Activated T-cell treated with anti-CD3 and anti-CD28 coated beads, Interleukin-2, amount 50 U/mL, for 72 hours (primary cell): ENCODE data around the gene GET3. TPM values are rescaled to one million over a fixed set of nuclear protein-coding genes. Genes with fewer than 3 reads are reported as not detected.

Experiments
- ATAC-seq, 2 donors: fragments of 150-1000 bp; cut with Tn5 transposase; replicated peaks in 1 of 2; 2 replicates each; pipeline ENCODE4 v1.10.0; 2021; ENCODE audit warnings: moderate library complexity in 2 of 2, mild to moderate bottlenecking in 1 of 2
- DNase-seq, 2 donors: peaks; one replicate each; pipeline ENCODE4 v3.0.0; 2021 to 2022; ENCODE audit warnings: mixed read lengths in 1 of 2
- H3K27ac Mint-ChIP-seq: one replicate; pipeline ENCODE4 v1.8.0; 2022; ENCODE audit warnings: mild to moderate bottlenecking, moderate library complexity, mixed read lengths
- H3K27me3 Mint-ChIP-seq: one replicate; pipeline ENCODE4 v1.8.0; 2022; ENCODE audit warnings: low read depth, mixed read lengths
- H3K36me3 Mint-ChIP-seq, 2 donors: one replicate each; pipeline ENCODE4 v1.8.0; 2022; ENCODE audit warnings: mixed read lengths in 2 of 2, mild to moderate bottlenecking in 1 of 2; ENCODE audit not compliant: insufficient read depth in 2 of 2
- H3K4me1 Mint-ChIP-seq: one replicate; pipeline ENCODE4 v1.8.0; 2022; ENCODE audit warnings: low read depth, mixed read lengths
- H3K4me3 Mint-ChIP-seq, 2 donors: one replicate each; pipeline ENCODE4 v1.8.0; 2022; ENCODE audit warnings: mild to moderate bottlenecking in 2 of 2, mixed read lengths in 2 of 2, moderate library complexity in 2 of 2
- H3K9me3 Mint-ChIP-seq, 2 donors: one replicate each; pipeline ENCODE4 v1.8.0; 2022; ENCODE audit warnings: mixed read lengths in 2 of 2
- total RNA-seq, 2 donors: library from RNA; stranded (reverse); gene quantifications; one replicate each; pipeline ENCODE4 v1.2.3, GENCODE V29; 2022

The GET3 gene
- total RNA-seq, 2 donors from 2014 or later: 42.6 to 43.7 TPM

DNA sequence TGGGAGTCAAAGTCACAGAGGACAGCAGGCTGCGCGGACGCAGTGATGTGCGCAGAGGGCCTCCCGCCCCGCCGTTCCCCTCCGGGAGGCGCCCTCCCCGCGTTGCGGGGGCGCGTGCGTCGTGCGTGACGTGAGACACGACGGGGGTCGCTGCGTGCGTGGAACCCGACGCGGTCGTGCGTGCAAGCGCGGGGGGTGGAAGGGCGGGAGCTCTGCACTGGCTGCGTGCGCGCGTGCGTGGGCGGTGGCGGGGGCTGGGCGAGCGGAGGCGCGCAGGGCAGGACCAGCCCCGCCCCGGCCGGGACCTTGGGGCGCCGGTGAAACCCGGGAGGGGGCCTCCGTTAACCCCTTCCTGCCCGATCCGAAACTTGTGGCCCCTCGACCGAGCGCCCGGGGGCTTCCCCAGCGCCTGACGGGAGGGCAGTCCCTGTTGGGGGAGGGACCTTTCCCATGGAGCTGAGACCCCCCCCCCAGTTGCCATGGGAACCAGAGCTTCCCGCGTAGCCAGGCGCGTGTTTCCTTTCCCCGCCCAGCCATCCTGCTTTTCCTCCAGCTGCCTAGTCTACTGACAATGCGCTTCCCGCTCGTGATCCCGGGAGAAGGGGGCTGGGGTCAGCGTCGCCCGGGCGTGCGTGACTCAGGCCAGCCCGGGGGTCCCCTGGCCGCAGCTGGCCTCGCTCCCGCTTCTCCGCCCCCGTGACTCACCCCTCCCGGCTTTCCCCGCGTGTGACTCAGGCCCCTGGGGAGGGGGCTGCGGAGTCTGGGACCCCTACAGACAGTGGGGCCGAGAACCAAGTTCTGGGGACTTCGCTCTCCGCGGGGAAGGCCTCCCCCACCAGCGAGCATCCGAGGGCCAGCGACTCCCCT lies 45.4 kb downstream of the GET3 start:
- no peaks in the 10 kb centered on the region for H3K36me3 Mint-ChIP-seq
- DNase-seq (peak; percentile 97), ATAC-seq (peak; percentile 55 to 62)
- H3K9me3 Mint-ChIP-seq: no peaks in the 10 kb centered on the region
- no peak overlapping the region for H3K27ac Mint-ChIP-seq
- H3K4me1 Mint-ChIP-seq: peaks cover 38% of the 10 kb centered on the region
- H3K27me3 Mint-ChIP-seq: no peaks in the 10 kb centered on the region
- H3K4me3 Mint-ChIP-seq: peak overlapping the region; percentile 87

DNA sequence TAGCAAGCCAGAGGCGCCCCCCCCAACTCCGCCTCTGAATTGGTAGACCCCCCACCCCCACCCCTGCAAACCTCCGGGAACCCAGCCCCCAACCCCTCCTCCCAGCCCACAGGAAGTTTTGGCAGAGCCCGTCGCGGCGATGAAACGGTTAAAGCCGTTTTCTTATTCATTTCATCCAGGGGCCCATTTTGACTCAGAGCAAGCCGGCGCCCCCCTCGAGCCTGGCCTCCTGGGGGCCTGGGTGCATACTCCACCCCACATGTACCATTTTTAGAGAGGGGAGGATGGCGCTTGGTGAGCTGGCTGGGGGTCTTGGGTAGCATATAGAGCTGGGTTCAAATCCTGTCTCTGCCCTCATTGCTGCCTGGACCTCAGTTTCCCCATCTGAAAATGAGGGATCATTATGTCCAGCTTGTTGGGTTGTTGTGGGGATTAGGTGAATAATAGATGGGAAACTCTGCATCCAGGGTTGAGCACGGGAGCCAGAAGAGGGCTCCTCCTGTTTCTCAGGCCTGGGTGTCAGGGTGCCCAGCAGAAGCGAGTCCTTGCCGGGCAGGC lies 46.1 kb downstream of the GET3 start:
- Mint-ChIP-seq H3K27me3 (no peaks in the 10 kb centered on the region), H3K27ac (peak overlapping the region; percentile 69), H3K9me3 (no peaks in the 10 kb centered on the region), H3K4me3 (peak overlapping the region in 1 of 2 donors; percentile 79), H3K36me3 (no peaks in the 10 kb centered on the region), H3K4me1 (peaks cover 41% of the 10 kb centered on the region)
- DNase-seq: peak in 1 of 2 donors; percentile 93
- peak; percentile 36 to 47 for ATAC-seq

DNA sequence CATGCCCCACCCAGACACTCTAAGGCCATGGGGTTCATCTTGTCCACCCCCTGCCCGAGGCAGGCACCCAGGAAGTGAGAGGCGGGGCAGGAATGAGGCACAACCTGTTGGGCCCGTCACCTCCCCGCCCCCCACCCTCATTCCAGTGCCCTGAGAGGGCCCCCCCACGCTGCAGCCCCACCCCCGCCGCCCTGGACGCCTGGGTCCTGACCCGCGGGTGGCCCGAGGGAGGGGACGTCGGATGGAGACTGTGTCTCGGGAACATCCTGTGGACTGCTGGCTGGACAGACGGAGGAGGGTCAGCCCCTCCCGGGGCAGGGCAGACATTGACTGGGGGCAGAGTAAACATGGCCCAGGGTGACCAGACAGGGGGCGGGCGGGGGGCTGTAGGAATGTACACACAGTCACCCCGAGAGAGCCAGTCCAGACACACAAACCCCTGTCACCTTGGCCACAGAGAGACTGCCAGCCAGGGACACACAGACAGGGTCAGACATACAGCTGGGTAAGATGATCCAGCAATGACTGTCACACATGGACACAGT lies 46.6 kb downstream of the GET3 start:
- H3K27ac Mint-ChIP-seq: peak overlapping the region; percentile 69
- DNase-seq: peak; percentile 54 to 62
- H3K4me3 Mint-ChIP-seq: peak overlapping the region in 1 of 2 donors; percentile 79
- H3K36me3 Mint-ChIP-seq: no peaks in the 10 kb centered on the region
- peaks cover 41% of the 10 kb centered on the region for H3K4me1 Mint-ChIP-seq
- ATAC-seq: peak in 1 of 2 donors; percentile 3
- H3K27me3 Mint-ChIP-seq: no peaks in the 10 kb centered on the region
- H3K9me3 Mint-ChIP-seq: no peaks in the 10 kb centered on the region

DNA sequence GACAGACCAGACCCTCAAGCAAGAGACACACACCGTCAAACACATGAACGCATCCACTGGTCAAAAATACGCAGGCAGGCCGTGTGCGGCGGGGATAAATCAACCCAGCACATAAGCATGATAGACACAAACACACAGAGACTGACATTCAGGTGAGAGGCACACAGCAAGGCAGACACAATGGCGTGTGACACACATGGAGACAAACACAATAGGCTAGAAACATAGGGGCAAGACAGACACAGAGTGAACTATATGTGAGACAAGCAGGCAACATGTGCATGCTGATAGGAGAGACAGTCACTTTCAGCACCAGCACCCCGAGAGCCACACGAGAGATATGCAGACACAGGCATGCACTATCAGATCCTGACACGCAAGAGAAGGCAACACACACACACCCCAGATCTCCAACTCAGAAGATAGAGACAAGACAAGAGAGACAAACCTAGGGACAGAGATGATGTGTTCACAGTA lies 47.1 kb downstream of the GET3 start:
- no peaks in the 10 kb centered on the region for H3K9me3 Mint-ChIP-seq
- no peaks in the 10 kb centered on the region for H3K36me3 Mint-ChIP-seq
- ATAC-seq: peak; percentile 1 to 4
- no peaks in the 10 kb centered on the region for H3K27me3 Mint-ChIP-seq
- peaks cover 38% of the 10 kb centered on the region for H3K4me1 Mint-ChIP-seq
- H3K4me3 Mint-ChIP-seq: no peak overlapping the region
- peak; percentile 44 for DNase-seq
- no peak overlapping the region for H3K27ac Mint-ChIP-seq

DNA sequence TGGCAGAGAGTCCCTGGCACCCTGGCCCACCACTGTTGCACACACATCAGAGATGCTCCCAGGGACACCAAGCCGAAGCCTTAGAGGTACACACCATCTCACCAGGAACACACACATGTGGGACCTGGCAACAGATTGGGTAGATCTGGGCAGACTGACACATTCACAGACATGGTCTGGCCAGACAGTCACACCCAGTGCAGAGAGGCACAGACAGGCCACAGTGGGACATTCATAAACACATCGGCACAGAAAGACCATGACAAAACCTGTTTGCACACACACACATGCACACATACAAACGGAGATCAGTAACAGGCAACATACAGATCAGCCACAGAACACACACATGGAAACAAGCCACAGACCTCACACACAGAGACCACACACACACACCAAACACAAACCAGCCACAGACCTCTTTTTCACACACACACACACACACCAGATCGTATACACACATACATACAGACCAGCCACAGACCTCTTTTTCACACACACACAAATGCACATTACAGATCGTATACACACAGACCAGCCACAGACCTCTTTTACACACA lies 47.7 kb downstream of the GET3 start:
- DNase-seq: peak; percentile 54 to 58
- H3K9me3 Mint-ChIP-seq: no peaks in the 10 kb centered on the region
- no peak overlapping the region for H3K27ac Mint-ChIP-seq
- H3K4me1 Mint-ChIP-seq: peaks cover 33% of the 10 kb centered on the region
- ATAC-seq: peak; percentile 3 to 4
- no peaks in the 10 kb centered on the region for H3K36me3 Mint-ChIP-seq
- no peak overlapping the region for H3K4me3 Mint-ChIP-seq
- H3K27me3 Mint-ChIP-seq: no peaks in the 10 kb centered on the region

DNA sequence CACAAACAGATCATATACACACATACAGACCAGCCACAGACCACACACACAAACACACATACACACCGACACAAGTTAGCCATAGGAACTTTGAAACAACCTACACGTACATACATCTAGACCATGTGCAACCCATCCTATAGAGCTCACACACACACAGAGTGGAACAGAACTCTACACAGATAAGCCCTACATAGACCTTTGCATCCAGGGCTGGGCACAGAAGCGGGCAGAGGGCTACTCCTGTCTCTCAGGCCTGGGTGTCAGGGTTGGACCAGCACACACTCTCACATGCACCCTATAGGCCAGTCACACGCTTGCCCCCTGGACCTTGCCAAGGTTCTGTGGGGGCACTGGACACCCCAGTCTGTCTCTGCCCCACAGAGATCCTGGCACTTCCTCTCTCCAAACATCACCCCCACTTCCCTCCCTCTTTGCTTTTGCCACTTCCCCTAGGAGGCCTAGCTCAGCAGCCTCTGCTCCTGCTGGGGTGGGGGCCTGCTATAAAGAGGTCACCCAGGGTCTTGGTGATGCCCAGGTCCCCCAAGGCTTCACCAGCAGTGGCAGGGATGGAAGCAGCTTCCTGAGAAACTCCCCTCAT lies 48.2 kb downstream of the GET3 start:
- no peaks in the 10 kb centered on the region for H3K36me3 Mint-ChIP-seq
- no peak overlapping the region for H3K27ac Mint-ChIP-seq
- H3K4me1 Mint-ChIP-seq: peaks cover 28% of the 10 kb centered on the region
- DNase-seq (peak in 1 of 2 donors; percentile 19), ATAC-seq (no peak)
- H3K9me3 Mint-ChIP-seq: no peaks in the 10 kb centered on the region
- no peaks in the 10 kb centered on the region for H3K27me3 Mint-ChIP-seq
- H3K4me3 Mint-ChIP-seq: no peak overlapping the region

DNA sequence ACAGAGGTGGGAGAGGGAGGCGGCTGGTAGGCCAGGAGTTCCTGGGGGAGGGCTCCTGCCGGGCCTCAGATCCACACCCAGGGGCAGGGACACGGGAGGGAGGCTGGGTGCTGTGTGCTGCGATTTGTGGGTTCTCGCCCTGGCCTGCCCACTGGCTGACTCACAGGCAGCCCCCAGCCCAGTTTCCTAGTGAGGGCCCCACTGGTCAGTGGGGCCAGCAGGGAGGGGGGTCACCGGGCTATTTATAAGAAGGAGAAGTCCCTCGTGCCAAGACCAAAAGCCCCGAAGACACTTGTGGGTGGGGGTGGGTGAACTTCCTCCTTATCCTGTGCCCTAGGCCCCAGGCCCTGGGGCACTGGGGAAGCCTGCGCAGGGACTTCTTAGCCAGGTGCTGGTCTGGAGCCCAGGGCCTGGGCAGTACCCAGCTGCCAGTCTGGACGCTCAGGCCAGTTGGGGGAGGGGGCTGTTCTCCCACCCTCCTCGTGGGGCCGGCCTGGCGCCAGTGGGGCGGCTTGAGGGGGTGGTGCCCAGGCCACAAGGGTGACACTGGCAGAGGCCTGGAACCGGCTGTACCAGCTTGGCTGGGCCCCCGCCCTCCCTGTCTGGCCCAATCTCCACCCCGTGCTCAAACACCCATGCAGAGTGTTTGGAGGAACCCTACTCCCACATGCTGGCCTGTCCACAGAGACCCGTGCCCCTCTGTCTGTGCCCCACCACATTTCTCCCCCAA lies 49.0 kb downstream of the GET3 start:
- ATAC-seq (no peak), DNase-seq (peak in 1 of 2 donors; percentile 17)
- no peak overlapping the region for H3K27ac Mint-ChIP-seq
- no peaks in the 10 kb centered on the region for H3K9me3 Mint-ChIP-seq
- no peaks in the 10 kb centered on the region for H3K27me3 Mint-ChIP-seq
- H3K4me3 Mint-ChIP-seq: peak overlapping the region in 1 of 2 donors; percentile 41
- H3K4me1 Mint-ChIP-seq: peaks cover 27% of the 10 kb centered on the region
- H3K36me3 Mint-ChIP-seq: peaks cover 4 to 5% of the 10 kb centered on the region in 2 donors

DNA sequence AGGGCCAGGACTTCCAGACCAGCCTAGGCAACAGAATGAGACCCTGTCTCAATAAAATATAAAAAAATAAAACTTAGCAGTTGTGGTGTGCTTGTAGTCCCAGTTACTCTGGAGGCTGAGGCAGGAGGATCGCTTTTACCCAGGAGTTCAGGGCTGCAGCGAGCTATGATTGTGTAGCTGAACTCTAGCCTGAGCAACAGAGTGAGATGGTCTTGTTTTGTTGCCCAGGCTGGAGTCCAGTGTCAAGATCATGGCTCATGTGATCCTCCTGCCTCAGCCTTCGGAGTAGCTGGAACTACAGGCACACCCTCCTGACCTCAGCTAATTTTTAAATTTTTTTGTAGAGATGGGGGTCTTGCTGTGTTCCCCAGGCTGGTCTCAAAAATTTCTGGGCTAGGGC lies 49.7 kb downstream of the GET3 start:
- peak overlapping the region in 1 of 2 donors; percentile 41 for H3K4me3 Mint-ChIP-seq
- H3K27me3 Mint-ChIP-seq: no peaks in the 10 kb centered on the region
- H3K27ac Mint-ChIP-seq: no peak overlapping the region
- H3K9me3 Mint-ChIP-seq: no peaks in the 10 kb centered on the region
- ATAC-seq (no peak), DNase-seq (no peak)
- H3K36me3 Mint-ChIP-seq: peaks cover 5 to 7% of the 10 kb centered on the region in 2 donors
- H3K4me1 Mint-ChIP-seq: peaks cover 21% of the 10 kb centered on the region

DNA sequence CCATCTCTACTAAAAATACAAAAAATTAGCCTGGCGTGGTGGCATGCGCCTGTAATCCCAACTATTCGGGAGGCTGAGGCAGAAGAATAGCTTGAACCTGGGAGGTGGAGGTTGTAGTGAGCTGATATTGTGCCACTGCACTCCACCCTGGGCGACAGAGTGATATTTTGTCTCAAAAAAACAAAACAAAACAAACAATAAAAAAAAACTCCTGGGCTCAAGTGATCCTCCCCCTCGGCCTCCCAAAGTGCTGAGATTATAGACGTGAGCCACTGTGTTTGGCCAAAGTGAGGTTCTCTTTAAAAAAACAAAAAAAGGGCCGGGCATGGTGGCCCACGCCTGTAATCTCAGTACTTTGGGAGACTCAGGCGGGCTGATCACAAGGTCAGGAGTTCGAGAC lies 50.2 kb downstream of the GET3 start:
- no peaks in the 10 kb centered on the region for H3K9me3 Mint-ChIP-seq
- ATAC-seq: no peak
- H3K27ac Mint-ChIP-seq: no peak overlapping the region
- no peak overlapping the region for H3K4me3 Mint-ChIP-seq
- H3K4me1 Mint-ChIP-seq: peaks cover 17% of the 10 kb centered on the region
- no peaks in the 10 kb centered on the region for H3K27me3 Mint-ChIP-seq
- peaks cover 5 to 7% of the 10 kb centered on the region in 2 donors for H3K36me3 Mint-ChIP-seq
- no peak for DNase-seq

DNA sequence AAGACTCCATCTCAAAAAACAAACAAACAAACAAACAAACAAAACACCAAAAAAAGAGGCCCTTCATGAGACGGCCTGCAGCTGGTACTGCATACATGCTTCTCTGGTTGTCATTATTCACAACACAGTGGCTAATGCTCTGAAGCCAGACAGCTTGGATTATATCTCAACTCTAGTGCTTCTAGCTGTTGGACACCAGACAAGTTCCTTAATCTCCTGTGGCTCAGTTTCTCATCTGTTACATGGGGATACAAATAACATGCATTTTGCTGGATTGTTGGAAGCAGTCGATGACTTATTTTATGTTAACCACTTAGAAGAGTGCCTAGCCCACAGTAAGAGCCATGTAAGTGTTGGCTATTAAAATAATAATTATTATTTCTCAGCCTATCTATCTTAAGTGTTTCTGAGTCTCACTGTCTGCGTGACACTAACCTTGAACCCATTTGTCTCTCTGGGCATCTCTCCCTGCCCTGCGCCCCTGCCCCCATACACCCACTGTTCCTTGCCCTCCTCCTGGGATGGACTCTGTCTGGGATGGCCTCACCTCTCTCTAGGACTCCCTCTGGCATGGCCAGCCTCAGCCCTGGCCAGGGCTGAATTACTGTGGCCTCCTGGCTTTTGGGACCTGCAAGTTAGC lies 50.9 kb downstream of the GET3 start:
- DNase-seq (no peak), ATAC-seq (no peak)
- Mint-ChIP-seq H3K4me3 (peak overlapping the region; percentile 92 to 96), H3K27me3 (no peaks in the 10 kb centered on the region), H3K9me3 (no peaks in the 10 kb centered on the region), H3K36me3 (peaks cover 7 to 8% of the 10 kb centered on the region in 2 donors), H3K4me1 (peaks cover 17% of the 10 kb centered on the region), H3K27ac (no peak overlapping the region)

DNA sequence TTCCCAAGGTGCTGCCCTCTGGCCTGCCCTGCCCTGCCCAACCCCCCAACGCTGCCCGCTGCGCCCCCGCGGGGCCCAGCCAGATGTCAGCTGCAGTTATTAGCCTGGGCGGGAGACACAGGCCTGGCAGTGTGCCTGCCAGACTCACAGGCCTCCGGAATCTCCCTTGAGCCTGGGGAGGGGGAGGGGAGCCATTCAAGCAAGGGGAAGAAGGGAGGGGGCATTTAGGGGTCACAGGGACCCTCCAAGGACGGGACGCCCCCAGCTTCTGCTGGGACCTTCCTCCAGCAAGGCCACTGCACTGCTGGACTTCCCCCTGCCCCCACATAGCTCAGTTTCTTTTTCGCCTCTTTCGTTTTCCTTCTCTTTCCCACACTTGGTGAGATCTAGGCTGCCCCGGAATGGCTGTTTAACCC lies 51.4 kb downstream of the GET3 start:
- Mint-ChIP-seq H3K4me3 (peak overlapping the region; percentile 92 to 96), H3K27me3 (no peaks in the 10 kb centered on the region), H3K9me3 (no peaks in the 10 kb centered on the region), H3K36me3 (peaks cover 9% of the 10 kb centered on the region in 2 donors), H3K4me1 (peaks cover 17% of the 10 kb centered on the region), H3K27ac (peak overlapping the region; percentile 97)
- no peak for ATAC-seq
- DNase-seq: peak; percentile 57 to 63
